Measurements from ENCODE around the gene SLC10A3.

SLC10A3 gene

DNA sequence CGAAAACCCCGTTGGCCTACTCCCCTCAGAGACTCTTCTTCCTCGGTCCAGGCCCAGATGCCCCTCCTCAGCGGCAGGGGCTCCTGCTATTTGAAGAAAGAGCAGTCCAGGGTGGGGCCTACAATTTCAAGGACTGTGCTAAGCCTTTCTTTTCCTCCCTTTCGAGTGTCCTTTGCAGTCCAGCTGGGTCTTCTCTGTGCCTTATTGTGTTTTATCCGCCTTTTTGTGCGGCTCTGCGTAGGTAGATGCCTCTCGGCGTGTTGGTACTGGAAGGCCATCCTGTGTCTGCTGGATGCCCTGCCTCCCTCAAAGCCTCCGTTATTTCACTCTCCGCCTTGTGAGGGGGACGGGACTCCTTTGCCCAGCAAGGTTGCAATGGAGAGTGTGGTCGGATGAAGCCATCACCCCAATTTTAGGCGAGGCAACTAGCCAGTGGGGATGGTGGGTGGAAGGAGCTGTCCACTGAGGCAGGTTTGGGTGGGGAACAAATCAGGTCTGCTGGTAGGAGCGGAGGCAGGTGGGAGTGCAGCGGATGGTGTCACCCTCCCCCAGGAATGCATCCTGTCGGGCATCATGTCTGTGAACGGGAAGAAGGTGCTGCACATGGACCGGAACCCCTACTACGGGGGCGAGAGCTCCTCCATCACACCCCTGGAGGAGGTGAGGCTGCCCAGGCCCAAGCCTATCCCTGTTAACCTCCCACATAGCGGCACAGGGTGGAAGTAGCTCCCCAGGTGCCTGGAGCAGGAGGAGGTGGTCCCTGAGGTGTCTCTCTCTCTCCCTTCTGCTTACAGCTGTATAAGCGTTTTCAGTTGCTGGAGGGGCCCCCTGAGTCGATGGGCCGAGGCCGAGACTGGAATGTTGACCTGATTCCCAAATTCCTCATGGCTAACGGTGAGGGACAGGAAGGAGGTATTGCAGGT lies 52.2 kb downstream of the SLC10A3 start:
- DNase-seq = no peak

Data from islet precursor cell (in vitro differentiated cells).